Smooth muscle cell (in vitro differentiated cells): ENCODE measurements around the gene TTYH2. TPM values are rescaled to one million over a fixed set of nuclear protein-coding genes. Genes with fewer than 3 reads are reported as not detected.

Experiments
- DNase-seq: peaks from one replicate; lab custom pipeline; 2025; ENCODE audit not compliant: unreplicated experiment; lab: John Stamatoyannopoulos, UW
- H2AFZ ChIP-seq: fragments of 200-600 bp; sonication (generic); 2 replicates; pipeline ENCODE4 v1.6.0; 2016; ENCODE audit warnings: antibody characterized with exemption, low read depth, mild to moderate bottlenecking
- H3F3A ChIP-seq: fragments of 200-600 bp; sonication (generic); 2 replicates; pipeline ENCODE4 v1.6.0; 2017; ENCODE audit warnings: antibody characterized with exemption, low read depth
- H3K27ac ChIP-seq: fragments of 200-600 bp; sonication (generic); 2 replicates; pipeline ENCODE4 v1.5.1; 2016; ENCODE audit warnings: low read depth, mild to moderate bottlenecking
- H3K27me3 ChIP-seq: fragments of 200-600 bp; sonication (generic); 2 replicates; pipeline ENCODE4 v1.6.1; 2016; ENCODE audit warnings: low read depth, mild to moderate bottlenecking
- H3K36me3 ChIP-seq: fragments of 200-600 bp; sonication (generic); 2 replicates; pipeline ENCODE4 v1.5.1; 2016; ENCODE audit warnings: low read depth
- H3K4me1 ChIP-seq: fragments of 200-600 bp; sonication (generic); 2 replicates; pipeline ENCODE4 v1.5.1; 2016; ENCODE audit warnings: low read depth
- H3K4me2 ChIP-seq: fragments of 200-600 bp; sonication (generic); 2 replicates; pipeline ENCODE4 v1.6.0; 2016; ENCODE audit warnings: mild to moderate bottlenecking
- H3K4me3 ChIP-seq: fragments of 200-600 bp; sonication (generic); 2 replicates; pipeline ENCODE4 v1.5.1; 2016; ENCODE audit warnings: mild to moderate bottlenecking
- H3K79me2 ChIP-seq: fragments of 200-600 bp; sonication (generic); 2 replicates; pipeline ENCODE4 v1.6.0; 2016; ENCODE audit warnings: low read depth, mild to moderate bottlenecking
- H3K9ac ChIP-seq: fragments of 200-600 bp; sonication (generic); 2 replicates; pipeline ENCODE4 v1.6.0; 2016; ENCODE audit warnings: low read depth
- H3K9me3 ChIP-seq: fragments of 200-600 bp; sonication (generic); replicated peaks from 2 replicates; pipeline ENCODE4 v1.5.1; 2016; ENCODE audit warnings: low read depth
- H4K20me1 ChIP-seq: fragments of 200-600 bp; sonication (generic); 2 replicates; pipeline ENCODE4 v1.6.0; 2016; ENCODE audit warnings: low read depth
- WGBS: methylation state at CpG from one replicate; pipeline ENCODE4 v1.1.7; 2016; ENCODE audit warnings: low lambda C conversion rate; 5-methylcytosine and 5-hydroxymethylcytosine counted together
- polyA plus RNA-seq: library from polyadenylated mRNA; unstranded; fragments of >200 nt; fragmentation: Nextera tagmentation; extraction: Ambion mirVana; gene quantifications from 2 replicates; pipeline ENCODE4 v1.2.1, GENCODE V29; 2016
- total RNA-seq: library from RNA; depleted of rRNA; stranded (reverse); fragments of >200 nt; gene quantifications from 2 replicates; pipeline ENCODE4 v1.2.3, GENCODE V29; 2014
- TF ChIP-seq, protein P1 (sequence below): fragments of 200-600 bp; sonication (generic); IDR thresholded peaks from 2 replicates; pipeline ENCODE4 v1.5.1; 2017; ENCODE audit warnings: borderline replicate concordance, mild to moderate bottlenecking, antibody characterized with exemption; ENCODE audit not compliant: insufficient read depth, poor library complexity, severe bottlenecking

The TTYH2 gene
- total and polyA plus RNA-seq, 2 experiments from 2014 or later, result 1.6 to 1.9 TPM

DNA sequence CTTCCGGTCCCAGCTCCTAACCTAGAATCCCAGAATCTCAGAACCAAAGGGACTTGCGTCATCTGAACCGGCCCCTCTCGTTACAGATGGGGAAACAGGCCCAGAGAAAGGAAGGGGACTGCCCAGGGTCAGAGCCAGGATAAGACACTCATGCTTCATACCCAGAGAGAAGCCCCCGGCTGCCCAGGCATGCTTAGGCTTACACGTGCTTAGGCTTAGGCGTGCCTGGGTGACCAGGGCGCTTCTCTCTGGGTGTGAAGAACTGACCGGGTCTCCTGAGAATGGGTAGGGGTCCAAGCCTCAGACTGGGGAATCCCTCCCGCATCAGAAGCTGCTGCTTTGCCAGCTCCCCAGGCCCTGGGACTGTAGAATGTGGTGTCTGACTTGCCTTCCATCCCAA, 30.8 kb downstream of the TTYH2 start:
- WGBS, result 90% methylated on average over 10 of the region's 10 CpGs
- H3K9me3 ChIP-seq, result no peaks in the 10 kb centered on the region
- no peak overlapping the region for H3K4me2 ChIP-seq
- H3K36me3 ChIP-seq, result no peaks in the 10 kb centered on the region
- no peak overlapping the region for H3K27ac ChIP-seq
- H3F3A ChIP-seq, result no peaks in the 10 kb centered on the region
- no peak overlapping the region for H2AFZ ChIP-seq
- DNase-seq, result no peak
- H4K20me1 ChIP-seq, result no peaks in the 10 kb centered on the region
- H3K9ac ChIP-seq, result no peak overlapping the region
- TF ChIP-seq, protein P1, sequence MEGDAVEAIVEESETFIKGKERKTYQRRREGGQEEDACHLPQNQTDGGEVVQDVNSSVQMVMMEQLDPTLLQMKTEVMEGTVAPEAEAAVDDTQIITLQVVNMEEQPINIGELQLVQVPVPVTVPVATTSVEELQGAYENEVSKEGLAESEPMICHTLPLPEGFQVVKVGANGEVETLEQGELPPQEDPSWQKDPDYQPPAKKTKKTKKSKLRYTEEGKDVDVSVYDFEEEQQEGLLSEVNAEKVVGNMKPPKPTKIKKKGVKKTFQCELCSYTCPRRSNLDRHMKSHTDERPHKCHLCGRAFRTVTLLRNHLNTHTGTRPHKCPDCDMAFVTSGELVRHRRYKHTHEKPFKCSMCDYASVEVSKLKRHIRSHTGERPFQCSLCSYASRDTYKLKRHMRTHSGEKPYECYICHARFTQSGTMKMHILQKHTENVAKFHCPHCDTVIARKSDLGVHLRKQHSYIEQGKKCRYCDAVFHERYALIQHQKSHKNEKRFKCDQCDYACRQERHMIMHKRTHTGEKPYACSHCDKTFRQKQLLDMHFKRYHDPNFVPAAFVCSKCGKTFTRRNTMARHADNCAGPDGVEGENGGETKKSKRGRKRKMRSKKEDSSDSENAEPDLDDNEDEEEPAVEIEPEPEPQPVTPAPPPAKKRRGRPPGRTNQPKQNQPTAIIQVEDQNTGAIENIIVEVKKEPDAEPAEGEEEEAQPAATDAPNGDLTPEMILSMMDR, result no peak
- peaks cover 14% of the 10 kb centered on the region for H3K4me1 ChIP-seq
- H3K27me3 ChIP-seq, result no peaks in the 10 kb centered on the region
- no peak overlapping the region for H3K4me3 ChIP-seq
- no peaks in the 10 kb centered on the region for H3K79me2 ChIP-seq

DNA sequence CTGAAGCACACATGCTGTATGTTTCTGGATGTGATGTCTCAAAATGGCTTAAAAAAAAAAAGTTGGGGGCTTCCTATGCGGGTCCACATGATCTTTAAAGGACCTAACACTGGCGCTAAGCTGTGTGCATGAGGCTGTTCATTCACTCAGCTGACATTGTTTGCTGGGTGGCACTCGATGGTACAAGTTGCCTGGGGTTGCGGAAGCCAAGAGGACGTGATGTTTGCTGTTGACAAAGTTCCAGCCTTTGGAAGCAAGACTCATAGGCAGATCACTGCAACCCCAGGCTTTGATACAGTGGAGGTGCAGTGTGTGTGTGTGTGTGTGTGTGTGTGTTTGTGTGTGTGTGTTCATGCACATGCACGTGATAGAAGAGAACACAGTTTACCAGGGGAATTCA, 31.2 kb downstream of the TTYH2 start:
- Histone ChIP-seq H3K9ac (no peak overlapping the region), H3K4me2 (no peak overlapping the region), H3K27me3 (no peaks in the 10 kb centered on the region), H3K36me3 (no peaks in the 10 kb centered on the region), H3K27ac (no peak overlapping the region), H2AFZ (no peak overlapping the region), H4K20me1 (no peaks in the 10 kb centered on the region), H3K9me3 (no peaks in the 10 kb centered on the region), H3K4me1 (peaks cover 14% of the 10 kb centered on the region), H3F3A (no peaks in the 10 kb centered on the region), H3K79me2 (no peaks in the 10 kb centered on the region), H3K4me3 (no peak overlapping the region)
- TF ChIP-seq, protein P1, result no peak
- WGBS, result 90% methylated on average over 6 of the region's 6 CpGs
- DNase-seq, result no peak

DNA sequence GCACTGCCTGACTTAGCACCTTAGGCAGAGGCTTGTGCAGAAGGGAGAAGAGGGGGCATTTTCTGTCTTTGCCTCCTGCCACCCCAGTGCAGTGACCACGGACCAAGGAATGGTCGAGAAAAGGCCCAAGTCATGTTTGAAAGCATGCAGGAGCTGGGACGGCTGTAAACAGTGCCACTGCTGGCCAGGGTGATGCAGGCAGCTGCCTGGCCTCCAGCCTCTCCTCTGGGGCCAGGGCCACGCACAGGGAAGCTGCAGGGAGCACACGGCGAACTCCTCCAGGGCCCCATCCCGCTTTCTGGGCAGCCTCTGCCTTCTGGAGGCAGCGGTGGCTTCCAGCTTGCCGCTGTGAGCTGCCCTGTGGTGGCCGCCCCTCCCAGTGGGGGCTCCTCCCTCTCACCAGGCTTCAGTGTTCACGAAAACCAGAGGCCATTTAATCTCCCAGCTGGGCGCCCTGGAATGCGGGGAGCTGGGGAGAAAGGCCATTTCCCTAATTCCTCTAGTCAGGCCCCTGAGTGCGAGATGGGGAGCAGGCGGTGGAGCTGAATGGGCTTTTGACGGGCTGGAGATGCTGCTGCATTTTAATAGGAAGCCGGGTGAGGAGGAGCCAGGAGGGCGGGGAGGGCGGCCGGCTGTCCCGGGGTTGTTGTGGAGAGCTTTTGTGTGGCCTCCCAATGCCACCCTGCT, 31.9 kb downstream of the TTYH2 start:
- H3K4me1 ChIP-seq, result peaks cover 14% of the 10 kb centered on the region
- H3F3A ChIP-seq, result no peaks in the 10 kb centered on the region
- H3K79me2 ChIP-seq, result no peaks in the 10 kb centered on the region
- DNase-seq, result peak; percentile 40
- H3K9me3 ChIP-seq, result no peaks in the 10 kb centered on the region
- no peaks in the 10 kb centered on the region for H4K20me1 ChIP-seq
- no peaks in the 10 kb centered on the region for H3K36me3 ChIP-seq
- WGBS, result 19% methylated on average over 18 of the region's 21 CpGs
- TF ChIP-seq, protein P1, result no peak
- H3K4me3 ChIP-seq, result no peak overlapping the region
- H3K9ac ChIP-seq, result no peak overlapping the region
- H3K27ac ChIP-seq, result no peak overlapping the region
- peak overlapping the region; percentile 29 for H2AFZ ChIP-seq
- no peaks in the 10 kb centered on the region for H3K27me3 ChIP-seq
- peak overlapping the region; percentile 57 for H3K4me2 ChIP-seq

DNA sequence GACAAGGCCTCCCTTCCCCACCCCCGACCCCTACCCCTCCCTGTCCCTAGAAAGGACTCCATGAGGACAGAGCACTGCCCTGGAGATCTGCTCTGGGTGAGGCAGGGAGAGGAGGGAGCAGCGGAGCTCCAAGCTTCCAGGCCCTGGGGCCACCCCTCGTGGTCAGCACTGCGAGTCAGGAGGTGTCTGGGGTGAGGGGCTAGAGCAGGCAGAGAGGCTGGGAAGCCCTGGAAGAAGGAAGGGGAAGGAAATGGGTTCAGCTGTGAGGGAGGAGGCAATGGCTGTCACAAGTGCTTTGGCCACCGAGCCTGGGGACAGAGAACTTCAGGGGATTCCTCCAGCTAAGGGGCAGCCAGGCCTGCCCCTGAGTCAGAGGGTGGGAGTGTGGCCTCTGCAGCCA, 32.5 kb downstream of the TTYH2 start:
- Histone ChIP-seq H3K9ac (no peak overlapping the region), H3K4me1 (peaks cover 14% of the 10 kb centered on the region), H3K27ac (no peak overlapping the region), H4K20me1 (no peaks in the 10 kb centered on the region), H3K36me3 (no peaks in the 10 kb centered on the region), H3K4me2 (peak overlapping the region; percentile 57), H3K9me3 (no peaks in the 10 kb centered on the region), H3K27me3 (no peaks in the 10 kb centered on the region), H3F3A (no peaks in the 10 kb centered on the region), H3K4me3 (no peak overlapping the region), H2AFZ (peak overlapping the region; percentile 29), H3K79me2 (no peaks in the 10 kb centered on the region)
- DNase-seq, result no peak
- TF ChIP-seq, protein P1, result no peak
- 35% methylated on average over 4 of the region's 5 CpGs for WGBS
